OCI-LY3 (cell line): Measurements from ENCODE around the gene NFYB.

ENCODE experiments used
- CTCF ChIP-seq: fragments of 200-600, 300-600 bp; sonication (generic); IDR thresholded peaks from 2 replicates; pipeline ENCODE4 v1.5.1; 2014; ENCODE audit warnings: antibody characterized with exemption, low read length, low read depth
- EZH2phosphoT487 ChIP-seq: fragments of 200-600 bp; shearing (Covaris generic); IDR thresholded peaks from 2 replicates; pipeline ENCODE4 v1.6.1; 2018; ENCODE audit warnings: antibody characterized with exemption, mixed run types, low read depth

- TF ChIP-seq CTCF (no peak), EZH2phosphoT487 (no peak)
These were observed 9.3 kb upstream of the NFYB start for GRCh38 chr12:104147346-104147745.
